ENCODE measurements around the gene OOSP4B.

Gene OOSP4B

DNA sequence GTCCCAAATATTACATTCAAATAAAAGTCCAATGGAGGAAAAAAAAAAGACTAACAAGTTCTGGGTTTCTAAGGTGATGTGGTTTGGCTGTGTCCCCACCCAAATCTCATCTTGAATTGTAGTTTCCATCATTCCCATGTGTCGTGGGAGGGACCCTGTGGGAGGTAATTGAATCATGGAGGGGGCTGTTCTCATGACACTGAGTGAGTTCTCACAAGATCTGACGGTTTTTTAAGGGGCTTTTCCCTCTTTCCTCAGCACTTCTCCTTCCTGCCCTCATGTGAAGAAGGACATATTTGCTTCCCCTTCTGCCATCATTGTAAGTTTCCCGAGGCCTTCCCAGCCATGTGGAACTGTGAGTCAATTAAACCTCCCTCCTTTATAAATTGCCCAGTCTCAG lies 63.6 kb downstream of the OOSP4B start:
- H3K27me3 ChIP-seq (ENCODE audit: low read length), result no peaks in the 10 kb centered on the region
- H3K9ac ChIP-seq (ENCODE audit: low read length), result no peak overlapping the region
- H3K27ac ChIP-seq (ENCODE audit: low read depth, low read length), result no peak overlapping the region
- H2AFZ ChIP-seq (ENCODE audit: low read depth, low read length, severe bottlenecking), result no peak overlapping the region
- H3K9me3 ChIP-seq (ENCODE audit: insufficient read depth, low read length), result no peaks in the 10 kb centered on the region
- H3K4me2 ChIP-seq (ENCODE audit: low read depth, low read length, poor library complexity, severe bottlenecking), result no peak overlapping the region
- H3K4me3 ChIP-seq (ENCODE audit: insufficient read depth, low read length, poor library complexity, severe bottlenecking), result no peak overlapping the region
- H3K9me2 ChIP-seq (replicated peaks; ENCODE audit: insufficient read depth, low read length), result peaks cover 3% of the 10 kb centered on the region; the same call in 1 of the 2 replicates
- no peaks in the 10 kb centered on the region for H3K79me2 ChIP-seq (ENCODE audit: insufficient read depth, low read length)
- TF ChIP-seq CTCF (IDR thresholded peaks at IDR 0.05; ENCODE audit: insufficient read depth, low read length, poor library complexity, severe bottlenecking), result no peak
- TF ChIP-seq EZH2phosphoT487 (conservative IDR thresholded peaks at IDR 0.05; ENCODE audit: low read length), result no peak
- H4K20me1 ChIP-seq (ENCODE audit: low read depth, low read length), result no peaks in the 10 kb centered on the region
- no peaks in the 10 kb centered on the region for H3K36me3 ChIP-seq (ENCODE audit: low read length)
- no peaks in the 10 kb centered on the region for H3F3A ChIP-seq (ENCODE audit: insufficient read depth)
